Measurements from ENCODE around the gene CHMP4A.
"Not testable (repeated sequence)": the region's sequence is repeated elsewhere in the genome, so short reads cannot be mapped to it uniquely, and the experiment has no call there.

The CHMP4A gene

GRCh38 chr14:24219521-24219920, 6.2 kb upstream of the CHMP4A start:
- no peak overlapping the region for H3K4me3 ChIP-seq (ENCODE audit: low read depth, low read length)
- DNase-seq (ENCODE audit: low read depth) = no peak
- TF ChIP-seq, protein P1, sequence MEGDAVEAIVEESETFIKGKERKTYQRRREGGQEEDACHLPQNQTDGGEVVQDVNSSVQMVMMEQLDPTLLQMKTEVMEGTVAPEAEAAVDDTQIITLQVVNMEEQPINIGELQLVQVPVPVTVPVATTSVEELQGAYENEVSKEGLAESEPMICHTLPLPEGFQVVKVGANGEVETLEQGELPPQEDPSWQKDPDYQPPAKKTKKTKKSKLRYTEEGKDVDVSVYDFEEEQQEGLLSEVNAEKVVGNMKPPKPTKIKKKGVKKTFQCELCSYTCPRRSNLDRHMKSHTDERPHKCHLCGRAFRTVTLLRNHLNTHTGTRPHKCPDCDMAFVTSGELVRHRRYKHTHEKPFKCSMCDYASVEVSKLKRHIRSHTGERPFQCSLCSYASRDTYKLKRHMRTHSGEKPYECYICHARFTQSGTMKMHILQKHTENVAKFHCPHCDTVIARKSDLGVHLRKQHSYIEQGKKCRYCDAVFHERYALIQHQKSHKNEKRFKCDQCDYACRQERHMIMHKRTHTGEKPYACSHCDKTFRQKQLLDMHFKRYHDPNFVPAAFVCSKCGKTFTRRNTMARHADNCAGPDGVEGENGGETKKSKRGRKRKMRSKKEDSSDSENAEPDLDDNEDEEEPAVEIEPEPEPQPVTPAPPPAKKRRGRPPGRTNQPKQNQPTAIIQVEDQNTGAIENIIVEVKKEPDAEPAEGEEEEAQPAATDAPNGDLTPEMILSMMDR (IDR thresholded peaks at IDR 0.05; ENCODE audit: insufficient read depth, low read depth, low read length, missing control alignments) = no peak

GRCh38 chr14:24219080-24219479, 5.8 kb upstream of the CHMP4A start:
- no peak for DNase-seq (ENCODE audit: low read depth)
- no peak overlapping the region for H3K4me3 ChIP-seq (ENCODE audit: low read depth, low read length)
- TF ChIP-seq, protein P1 (IDR thresholded peaks at IDR 0.05; ENCODE audit: insufficient read depth, low read depth, low read length, missing control alignments) = no peak

- DNase-seq (ENCODE audit: low read depth); H3K4me3 ChIP-seq (ENCODE audit: low read depth, low read length): not testable (repeated sequence)
These were observed 3.6 kb upstream of the CHMP4A start for GRCh38 chr14:24216876-24217275.

DNA sequence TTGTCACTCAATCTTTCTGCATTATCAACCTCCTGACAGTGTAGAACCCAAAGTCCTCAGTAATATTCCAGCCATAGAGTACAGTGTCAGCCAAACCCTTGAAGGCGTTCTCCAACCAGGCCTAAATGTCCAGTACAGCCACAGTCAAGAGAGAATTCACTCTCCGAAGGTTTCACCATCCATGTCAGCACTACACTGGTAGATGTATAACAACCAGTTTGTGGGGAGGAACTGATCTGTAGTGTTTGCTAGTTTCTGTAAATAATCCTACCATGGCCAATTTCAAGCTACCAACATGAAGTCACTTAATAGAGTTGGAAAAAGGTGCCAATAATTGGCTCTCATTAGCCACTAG, 3.0 kb upstream of the CHMP4A start:
- H3K4me3 ChIP-seq (ENCODE audit: low read depth, low read length) = no peak overlapping the region
- DNase-seq (ENCODE audit: low read depth) = no peak
- TF ChIP-seq, protein P1 (IDR thresholded peaks at IDR 0.05; ENCODE audit: insufficient read depth, low read depth, low read length, missing control alignments) = no peak

- TF ChIP-seq, protein P1 (IDR thresholded peaks at IDR 0.05; ENCODE audit: insufficient read depth, low read depth, low read length, missing control alignments) = peak; percentile 84
- peak; percentile 94 for DNase-seq (ENCODE audit: low read depth)
- H3K4me3 ChIP-seq (ENCODE audit: low read depth, low read length) = peak within 1 kb of the TSS; percentile 74
These were observed 2.4 kb upstream of the CHMP4A start, which contains the start of gene MDP1 for GRCh38 chr14:24215495-24216344. Gene MDP1 (minus strand): TSS chr14:24216066. CDS start chr14:24215955, 111 bp downstream.

DNA sequence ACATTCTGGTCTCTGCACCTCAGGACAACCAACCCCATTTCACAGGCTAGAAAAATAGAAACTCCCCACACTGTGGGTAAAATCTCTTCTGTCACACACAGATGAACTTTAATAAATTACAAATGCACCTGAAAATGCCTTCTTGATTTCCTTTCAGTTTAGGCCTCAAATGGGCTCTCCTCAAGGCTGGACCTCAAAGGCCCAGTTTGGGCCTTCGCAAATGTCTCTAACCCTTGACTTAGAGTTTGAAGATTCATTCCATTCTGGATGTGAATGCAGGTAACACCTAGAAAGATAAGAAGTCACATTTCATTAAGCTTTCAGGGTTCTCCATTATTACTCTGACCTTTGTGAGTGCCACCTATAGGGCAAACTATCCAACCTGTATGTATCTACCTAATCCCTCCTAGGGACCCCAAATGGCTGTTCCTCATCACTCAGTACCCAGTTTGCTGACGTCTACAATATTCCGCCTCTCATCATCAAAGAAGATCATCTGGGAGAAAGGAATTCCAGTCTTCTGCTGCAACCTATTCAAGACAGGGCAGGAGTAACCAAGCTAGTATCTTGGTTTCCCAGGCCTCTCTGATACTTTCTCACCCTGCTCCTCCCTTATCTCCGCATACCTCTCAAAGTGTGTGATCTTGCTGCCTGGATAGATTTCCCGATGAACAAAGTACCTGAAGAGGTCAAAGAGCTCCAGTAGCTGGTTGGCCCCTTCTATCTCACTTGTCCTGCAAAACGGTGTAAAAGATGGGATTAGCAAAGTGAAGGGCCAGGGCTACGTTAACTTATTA, 776 bp upstream of the CHMP4A start:
- TF ChIP-seq, protein P1 (IDR thresholded peaks at IDR 0.05; ENCODE audit: insufficient read depth, low read depth, low read length, missing control alignments) = no peak
- peak overlapping the region; percentile 57 for H3K4me3 ChIP-seq (ENCODE audit: low read depth, low read length)
- no peak for DNase-seq (ENCODE audit: low read depth)

DNA sequence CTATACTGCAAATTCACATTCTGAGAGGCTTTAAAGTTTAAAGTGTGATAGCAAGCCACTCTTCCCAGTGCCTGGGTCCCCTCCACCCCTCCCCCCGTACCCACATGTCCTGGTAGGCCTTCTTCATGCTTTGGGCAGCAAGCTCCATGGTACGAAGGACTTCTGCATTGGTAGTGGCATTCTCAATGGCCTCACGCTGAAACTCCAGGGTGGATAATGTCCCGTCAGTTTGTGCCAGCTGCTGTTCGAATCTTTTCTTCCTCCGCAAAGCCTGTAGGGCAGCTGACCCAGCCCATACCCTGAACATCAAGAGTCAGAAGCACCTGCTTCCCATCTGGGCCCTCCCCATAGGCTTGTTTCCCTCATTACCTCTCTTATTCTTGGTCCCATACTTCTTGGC, 2.0 kb downstream of the CHMP4A start:
- TF ChIP-seq, protein P1 (IDR thresholded peaks at IDR 0.05; ENCODE audit: insufficient read depth, low read depth, low read length, missing control alignments) = no peak
- DNase-seq (ENCODE audit: low read depth) = no peak
- no peak overlapping the region for H3K4me3 ChIP-seq (ENCODE audit: low read depth, low read length)
